HG03108 (cell line): ENCODE results near the gene DHRS7.

Source experiments
- ATAC-seq: cut with Tn5 transposase; IDR thresholded peaks from one replicate; pipeline ENCODE4 v1.9.1; 2021; ENCODE audit warnings: moderate library complexity; ENCODE audit not compliant: unreplicated experiment

The DHRS7 gene

GRCh38 chr14:60164712-60165546 lies at the start of gene DHRS7:
TSS of gene DHRS7 (minus strand) at chr14:60165398. CDS start at chr14:60165309, 89 bp downstream.
- ATAC-seq, result peak; percentile 86

- ATAC-seq, result no peak
Measured at GRCh38 chr14:60214415-60215126, 49.4 kb upstream of the DHRS7 start.

GRCh38 chr14:60214003-60214402 lies 48.8 kb upstream of the DHRS7 start:
- no peak for ATAC-seq

- peak; percentile 83 for ATAC-seq
Measured at GRCh38 chr14:60212503-60213371, 47.5 kb upstream of the DHRS7 start.

GRCh38 chr14:60211153-60211552 lies 46.0 kb upstream of the DHRS7 start:
- ATAC-seq, result no peak

- no peak for ATAC-seq
Measured at GRCh38 chr14:60210703-60211102, 45.5 kb upstream of the DHRS7 start.

- peak; percentile 32 for ATAC-seq
Measured at GRCh38 chr14:60206837-60207533, 41.8 kb upstream of the DHRS7 start.

GRCh38 chr14:60206249-60206670 lies 41.1 kb upstream of the DHRS7 start:
- ATAC-seq, result no peak

- peak; percentile 47 for ATAC-seq
Measured at GRCh38 chr14:60204843-60205774, 39.9 kb upstream of the DHRS7 start.

- peak; percentile 79 for ATAC-seq
Measured at GRCh38 chr14:60204104-60204842, 39.1 kb upstream of the DHRS7 start.

GRCh38 chr14:60199321-60199720 lies 34.1 kb upstream of the DHRS7 start:
- ATAC-seq, result no peak

- no peak for ATAC-seq
Measured at GRCh38 chr14:60197629-60198303, 32.6 kb upstream of the DHRS7 start.

- ATAC-seq, result no peak
Measured at GRCh38 chr14:60196291-60196690, 31.1 kb upstream of the DHRS7 start.

- peak; percentile 63 for ATAC-seq
Measured at GRCh38 chr14:60195179-60195810, 30.1 kb upstream of the DHRS7 start.

- no peak for ATAC-seq
Measured at GRCh38 chr14:60189923-60190840, 25.0 kb upstream of the DHRS7 start.

GRCh38 chr14:60188696-60189095 lies 23.5 kb upstream of the DHRS7 start:
- ATAC-seq, result no peak

- no peak for ATAC-seq
Measured at GRCh38 chr14:60188115-60188514, 22.9 kb upstream of the DHRS7 start.
